Left renal pelvis (tissue), 4 donors: ENCODE measurements around the gene GSK3B. TPM values are rescaled to one million over a fixed set of nuclear protein-coding genes. Genes with fewer than 3 reads are reported as not detected.

Experiments
- DNase-seq, 4 donors: peaks; one replicate each; pipeline ENCODE4 v3.0.0-alpha.2; 2013; ENCODE audit warnings: low read depth in 4 of 4, low spot score in 3 of 4
- polyA plus RNA-seq, 4 donors: library from polyadenylated mRNA; unstranded; fragments of 120-200 nt; gene quantifications; one replicate each; pipeline ENCODE4 v1.2.1, GENCODE V29; 2013; ENCODE audit not compliant: insufficient read length in 4 of 4

The GSK3B gene
- polyA plus RNA-seq = 10 to 100 TPM; 39.7 to 52.7 (median 43.6) TPM

- DNase-seq = peak in 2 of 4 donors; percentile 54 to 56
These were observed at the start of gene GSK3B for GRCh38 chr3:120093911-120094775. TSS of gene GSK3B (minus strand) at chr3:120094447. CDS start at chr3:120093434, 1,013 bp downstream.

DNA sequence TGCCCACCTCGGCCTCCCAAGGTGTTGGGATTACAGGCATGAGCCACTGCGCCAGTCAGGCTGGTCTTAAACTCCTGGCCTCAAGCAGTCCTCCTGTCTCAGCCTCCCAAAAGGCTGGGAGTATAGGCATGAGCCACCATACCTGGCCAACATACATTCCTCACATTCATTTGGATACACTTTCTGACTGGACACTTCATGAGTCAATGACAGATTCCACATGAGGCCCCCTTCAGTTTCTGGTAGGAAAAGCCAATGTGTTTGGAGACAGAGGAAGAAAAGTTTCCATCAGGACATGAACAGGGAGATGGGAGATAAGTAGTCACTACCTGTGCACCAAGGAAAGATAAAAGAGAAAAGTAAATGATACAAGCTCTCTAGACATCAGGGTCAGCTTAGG is 49.4 kb upstream of the GSK3B start:
- DNase-seq = no peak

GRCh38 chr3:120142236-120142635 is 48.0 kb upstream of the GSK3B start:
- no peak for DNase-seq

DNA sequence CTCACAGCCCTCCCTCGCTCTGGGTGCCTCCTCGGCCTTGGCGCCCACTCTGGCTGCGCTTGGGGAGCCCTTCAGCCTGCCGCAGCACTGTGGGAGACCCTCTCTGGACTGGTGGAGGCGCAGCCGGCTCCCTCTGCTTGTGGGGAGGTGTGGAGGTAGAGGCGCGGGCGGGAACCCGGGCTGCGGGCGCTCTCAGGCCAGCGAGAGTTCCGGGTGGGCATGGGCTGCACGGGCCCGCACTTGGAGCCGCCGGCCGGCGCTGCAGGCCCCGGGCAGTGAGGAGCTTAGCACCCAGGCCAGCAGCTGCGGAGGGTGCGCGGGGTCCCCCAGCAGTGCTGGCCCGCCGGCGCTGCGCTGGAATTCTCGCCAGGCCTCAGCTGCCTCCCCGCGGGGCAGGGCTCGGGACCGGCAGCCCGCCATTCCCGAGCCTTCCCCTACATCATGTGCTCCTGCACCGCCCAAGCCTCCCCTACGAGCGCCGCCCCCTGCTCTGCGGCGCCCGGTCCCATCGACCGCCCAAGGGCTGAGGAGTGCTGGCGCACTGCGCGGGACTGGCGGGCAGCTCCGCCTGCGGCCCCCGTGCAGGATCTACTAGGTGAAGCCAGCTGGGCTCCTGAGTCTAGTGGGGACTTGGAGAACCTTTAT is 46.0 kb upstream of the GSK3B start:
- DNase-seq = no peak

DNA sequence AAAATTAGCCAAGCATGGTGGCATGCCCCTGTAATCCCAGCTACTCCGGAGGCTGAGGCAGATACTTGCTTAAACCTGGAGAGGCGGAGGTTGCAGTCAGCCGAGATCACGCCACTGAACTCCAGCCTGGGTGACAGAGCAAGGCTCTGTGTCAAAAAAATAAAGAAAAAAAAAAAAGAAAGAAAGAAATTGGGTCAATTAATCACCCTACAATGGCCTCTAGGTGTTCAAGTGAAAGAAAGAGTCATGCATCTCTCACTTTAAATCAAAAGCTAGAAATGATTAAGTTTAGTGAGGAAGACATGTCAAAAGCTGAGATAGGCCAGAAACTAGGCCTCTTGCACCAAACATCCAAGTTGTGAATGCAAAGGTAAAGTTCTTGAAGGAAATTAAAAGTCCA is 44.9 kb upstream of the GSK3B start:
- no peak for DNase-seq

DNA sequence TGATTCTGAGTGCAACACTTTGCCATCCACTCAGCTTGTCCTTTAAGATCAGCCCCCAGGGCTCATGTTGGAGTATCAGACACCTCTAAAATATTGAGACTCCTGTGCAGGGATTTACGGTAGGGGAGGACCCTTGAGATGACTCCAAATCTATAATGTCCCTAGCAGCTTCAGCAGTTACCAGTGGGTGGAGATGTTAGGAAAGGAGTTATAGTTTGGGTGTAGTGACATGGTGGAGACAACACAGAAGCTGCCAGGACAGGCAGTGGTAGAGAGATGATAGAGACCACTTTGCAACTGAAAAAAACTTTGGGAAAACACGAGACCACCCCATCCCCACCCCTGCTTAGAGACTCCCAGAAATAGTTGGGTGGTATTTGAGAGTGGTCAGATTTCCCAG is 43.3 kb upstream of the GSK3B start:
- no peak for DNase-seq

DNA sequence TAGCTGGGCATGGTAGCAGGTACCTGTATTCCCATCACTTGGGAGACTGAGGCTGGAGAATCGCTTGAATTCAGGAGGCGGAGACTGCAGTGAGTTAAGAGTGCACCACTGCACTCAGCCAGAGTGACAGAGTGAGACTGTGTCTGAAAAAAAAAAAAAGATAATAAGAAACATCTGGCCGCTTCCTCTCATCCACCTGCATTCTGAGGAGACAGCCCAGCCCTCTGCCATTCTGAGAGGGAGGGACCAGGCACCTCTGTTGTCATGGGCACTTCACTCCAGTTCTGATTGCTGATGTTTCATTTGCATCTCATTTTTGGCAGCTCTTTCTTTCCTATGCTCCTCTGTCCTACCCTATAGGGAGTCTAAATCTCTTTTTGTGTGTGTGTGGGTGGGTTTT is 36.4 kb upstream of the GSK3B start:
- DNase-seq = no peak

- DNase-seq = no peak
These were observed 35.7 kb upstream of the GSK3B start for GRCh38 chr3:120129718-120130513.

GRCh38 chr3:120129051-120129450 is 34.8 kb upstream of the GSK3B start:
- no peak for DNase-seq

DNA sequence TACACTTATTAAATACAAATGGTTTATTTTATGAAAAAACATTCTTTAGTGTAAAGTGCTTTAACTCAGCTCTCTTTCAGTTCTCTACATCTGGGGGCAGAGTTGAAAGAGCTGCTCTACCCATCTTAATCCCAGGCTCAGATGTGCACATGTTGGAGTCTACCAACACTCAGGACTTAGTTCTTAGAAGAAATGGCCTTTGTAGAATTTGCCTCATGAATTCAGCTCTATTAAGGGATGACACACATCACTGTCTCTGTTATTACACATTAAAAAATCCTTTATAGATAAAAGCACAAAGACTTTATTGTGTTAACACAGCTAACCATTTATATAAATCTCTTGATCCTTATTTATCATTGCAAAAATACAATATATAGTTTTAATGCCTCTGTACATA is 31.7 kb upstream of the GSK3B start:
- DNase-seq = no peak

DNA sequence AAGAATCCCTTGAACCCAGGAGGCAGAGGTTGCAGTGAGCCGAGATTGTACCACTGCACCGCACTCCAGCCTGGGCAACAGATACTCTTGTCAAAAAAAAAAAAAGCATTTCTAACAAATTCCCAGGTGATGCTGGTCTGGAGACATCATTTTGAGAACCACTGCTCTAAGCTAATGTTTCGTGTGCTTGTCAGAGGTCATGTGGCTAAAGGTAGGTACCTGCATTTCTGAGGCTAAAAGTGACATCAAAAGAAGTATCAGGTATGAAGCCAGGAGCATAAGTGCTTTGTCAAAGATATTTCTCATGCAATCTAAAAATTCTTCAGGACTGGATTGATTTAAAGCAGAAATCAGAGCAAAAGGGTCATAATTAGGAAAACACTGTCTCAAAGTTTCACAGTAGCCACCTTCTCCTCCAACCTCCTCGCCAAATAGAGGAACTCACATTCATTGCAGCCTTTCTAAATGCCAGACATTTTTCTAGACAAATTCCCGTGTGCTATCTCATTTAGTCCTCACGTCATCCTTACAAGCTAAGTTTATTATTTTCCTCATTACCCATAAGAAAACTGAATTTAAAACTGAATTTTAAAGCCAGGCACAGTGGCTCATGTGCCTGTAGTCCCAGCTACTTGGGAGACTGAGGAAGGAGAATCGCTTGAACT is 25.7 kb upstream of the GSK3B start:
- DNase-seq = no peak

GRCh38 chr3:120114981-120115380 is 20.7 kb upstream of the GSK3B start:
- no peak for DNase-seq

- DNase-seq = no peak
These were observed 20.1 kb upstream of the GSK3B start for GRCh38 chr3:120114376-120114775.

GRCh38 chr3:120113128-120114116 is 19.2 kb upstream of the GSK3B start:
- DNase-seq = no peak

GRCh38 chr3:120111898-120112297 is 17.7 kb upstream of the GSK3B start:
- no peak for DNase-seq

- no peak for DNase-seq
These were observed 9.0 kb upstream of the GSK3B start for GRCh38 chr3:120103276-120103675.

- DNase-seq = no peak
These were observed 8.4 kb upstream of the GSK3B start for GRCh38 chr3:120102674-120103073.

DNA sequence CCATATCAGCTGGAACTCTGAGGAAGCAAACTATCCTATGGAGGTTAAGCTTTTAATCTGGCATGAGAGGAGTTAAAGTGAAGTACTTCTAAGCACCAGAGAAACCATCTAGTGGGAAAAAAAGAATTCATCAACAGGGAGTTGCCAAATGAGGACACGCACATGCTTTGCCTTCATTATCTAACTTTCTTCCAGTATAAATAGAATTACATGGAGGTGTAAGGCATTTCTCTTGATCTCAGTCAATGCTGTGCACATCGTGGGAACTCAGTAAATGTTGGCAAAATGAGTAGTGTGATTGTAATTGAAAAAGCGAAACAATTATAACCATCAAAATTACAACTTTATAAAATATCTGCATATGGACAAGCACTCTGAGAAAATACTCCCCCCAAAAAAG is 8.0 kb upstream of the GSK3B start:
- no peak for DNase-seq

DNA sequence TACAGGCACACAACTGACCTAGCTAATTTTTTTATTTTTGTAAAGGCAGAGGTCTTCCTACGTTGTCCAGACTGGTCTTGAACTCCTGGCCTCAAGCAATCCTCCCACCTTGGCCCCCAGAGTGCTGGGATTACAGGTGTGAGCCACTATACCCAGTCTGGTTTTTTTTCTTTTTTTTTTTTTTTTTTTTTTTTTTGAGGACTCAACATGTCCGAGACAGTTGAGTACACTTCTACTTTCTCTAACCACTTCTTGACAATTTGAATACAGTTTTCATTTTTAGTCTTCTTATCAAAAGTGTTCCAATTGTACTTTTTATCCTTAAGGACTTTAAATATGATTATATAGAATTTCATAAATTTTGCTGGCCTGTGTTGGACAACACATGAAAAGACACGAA is 7.4 kb upstream of the GSK3B start:
- no peak for DNase-seq

DNA sequence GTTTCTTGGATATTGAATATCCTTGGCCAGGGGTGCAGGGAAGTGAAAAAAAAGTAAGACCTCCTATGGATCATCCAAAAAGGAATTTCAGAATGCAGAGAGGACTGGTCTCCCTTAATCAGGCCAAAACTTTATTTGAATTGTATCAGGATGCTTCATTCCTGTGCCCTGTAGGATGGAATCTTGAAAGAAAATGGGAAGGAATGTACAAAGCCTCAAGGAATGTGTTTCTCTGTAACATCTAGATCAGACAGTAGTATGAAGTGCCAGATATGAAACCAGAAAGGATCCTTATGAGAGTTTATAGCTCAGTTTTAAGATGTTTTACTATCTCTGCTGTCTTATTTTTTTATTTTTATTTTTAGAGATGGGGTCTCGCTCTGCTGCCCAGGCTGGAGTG is 6.5 kb upstream of the GSK3B start:
- no peak for DNase-seq
